HepG2 (cell line): ENCODE results near the gene CERS6. TPM values are rescaled to one million over a fixed set of nuclear protein-coding genes. Genes with fewer than 3 reads are reported as not detected.
A peak's percentile ranks its signal among the peaks of the same experiment; 100 is the strongest.

Experiments used
- ARID5B ChIP-seq: IDR thresholded peaks from 2 replicates; pipeline ENCODE4 v1.4.0; 2020; ENCODE audit warnings: mild to moderate bottlenecking, missing genetic modification reagents
- HINFP ChIP-seq: sonication (generic); formaldehyde crosslinking; IDR thresholded peaks from 2 replicates; pipeline ENCODE4 v1.4.0; 2020; ENCODE audit warnings: low read depth, mild to moderate bottlenecking, missing genetic modification reagents
- KDM6A ChIP-seq: IDR thresholded peaks from 2 replicates; pipeline ENCODE4 v1.6.1; 2016; ENCODE audit warnings: low read depth
- TBX2 ChIP-seq: sonication (generic); formaldehyde crosslinking; IDR thresholded peaks from 2 replicates; pipeline ENCODE4 v1.5.0; 2020; ENCODE audit warnings: missing genetic modification reagents, mild to moderate bottlenecking, borderline replicate concordance
- U2AF1 ChIP-seq: fragments of 200-400 bp; formaldehyde crosslinking; optimal IDR thresholded peaks from 2 replicates; pipeline ENCODE3; 2017; ENCODE audit warnings: mild to moderate bottlenecking, low read depth, low read length
- ZNF207 ChIP-seq: fragments of 450-650 bp; IDR thresholded peaks from 2 replicates; pipeline ENCODE4 v1.6.1; 2016; ENCODE audit warnings: antibody characterized with exemption, borderline replicate concordance
- ZNF333 ChIP-seq: sonication (generic); formaldehyde crosslinking; IDR thresholded peaks from 2 replicates; pipeline ENCODE4 v1.4.0; 2020; ENCODE audit warnings: mild to moderate bottlenecking, missing genetic modification reagents, borderline replicate concordance
- ZNF484 ChIP-seq: sonication (generic); formaldehyde crosslinking; IDR thresholded peaks from 2 replicates; pipeline ENCODE4 v1.5.1; 2020; ENCODE audit warnings: mild to moderate bottlenecking, low read depth, missing genetic modification reagents, borderline replicate concordance
- ZNF549 ChIP-seq: sonication (generic); formaldehyde crosslinking; IDR thresholded peaks from 2 replicates; pipeline ENCODE4 v1.5.0; 2020; ENCODE audit warnings: missing genetic modification reagents
- ZNF572 ChIP-seq: sonication (generic); formaldehyde crosslinking; IDR thresholded peaks from 2 replicates; pipeline ENCODE4 v1.5.1; 2020; ENCODE audit warnings: mild to moderate bottlenecking, missing genetic modification reagents
- polyA plus RNA-seq, 8 experiments: library from polyadenylated mRNA; depleted of rRNA in 3 of 8; stranded (reverse) in 7 of 8; unstranded in 1 of 8; fragments of >200 nt; fragmentation: Illumina TruSeq in 4 of 8; extraction: Trizol in 4 of 8; gene quantifications; 2 replicates each; pipeline versions ENCODE4 v1.2.1 to v1.2.3, GENCODE V29; 2011 to 2016; ENCODE audit warnings: low read depth in 4 of 8, missing spikeins in 1 of 8, mixed read lengths in 1 of 8; ENCODE audit not compliant: insufficient read depth in 1 of 8
- total RNA-seq, 5 experiments: library from RNA; depleted of rRNA; stranded (reverse); fragments of >200 nt; fragmentation: Illumina TruSeq; extraction: Trizol; gene quantifications; 2 replicates each; pipeline ENCODE4 v1.2.3, GENCODE V29; 2016; ENCODE audit warnings: low read depth in 1 of 5

The CERS6 gene
- total and polyA plus RNA-seq, 2 of the 13 experiments (the other 11 are each of a cell fraction or from before 2014, with no cell fraction given), result 10.1 to 20.3 TPM

GRCh38 chr2:168490015-168490874, 34.2 kb downstream of the CERS6 start (continued):
- peak; percentile 48 for TF ChIP-seq ARID5B (CRISPR knock-in tag)
- no peak for TF ChIP-seq ZNF572 (CRISPR knock-in tag)
- no peak for TF ChIP-seq ZNF549 (CRISPR knock-in tag)
- no peak for TF ChIP-seq KDM6A (CRISPR knock-in tag)
- TF ChIP-seq HINFP (CRISPR knock-in tag), result no peak
- TF ChIP-seq U2AF1, result no peak
- TF ChIP-seq ZNF333, result no peak
- no peak for TF ChIP-seq ZNF207
- TF ChIP-seq TBX2 (CRISPR knock-in tag), result no peak
- no peak for TF ChIP-seq ZNF484 (CRISPR knock-in tag)
